HepG2 (cell line): ENCODE data around the gene TAC3.

Source experiments
- EZH2 ChIP-seq: conservative IDR thresholded peaks from 2 replicates; pipeline ENCODE4 v1.6.1; 2012; ENCODE audit warnings: mild to moderate bottlenecking, low read depth, low read length, moderate library complexity
- HOXA7 ChIP-seq: sonication (generic); formaldehyde crosslinking; IDR thresholded peaks from 2 replicates; pipeline ENCODE4 v1.8.1; 2022; ENCODE audit warnings: mild to moderate bottlenecking, missing genetic modification reagents, moderate library complexity
- JDP2 ChIP-seq: sonication (generic); formaldehyde crosslinking; IDR thresholded peaks from 2 replicates; pipeline ENCODE4 v1.8.1; 2022; ENCODE audit warnings: missing genetic modification reagents, borderline replicate concordance
- MAFG ChIP-seq: sonication (generic); formaldehyde crosslinking; IDR thresholded peaks from 2 replicates; pipeline ENCODE4 v1.5.1; 2020; ENCODE audit warnings: mild to moderate bottlenecking, missing genetic modification reagents
- PAX8 ChIP-seq: sonication (generic); formaldehyde crosslinking; IDR thresholded peaks from 2 replicates; pipeline ENCODE4 v1.8.0; 2022; ENCODE audit warnings: mild to moderate bottlenecking, missing genetic modification reagents, borderline replicate concordance
- SP1 ChIP-seq, 2 experiments: fragments of 450-650 bp in 1 of 2; sonication (generic) in 1 of 2; formaldehyde crosslinking in 1 of 2; IDR thresholded peaks; 2 replicates each; pipeline versions ENCODE4 v1.4.0 to v1.6.1; 2016 to 2020; ENCODE audit warnings: missing genetic modification reagents in 1 of 2
- SRSF4 ChIP-seq: fragments of 200-400 bp; formaldehyde crosslinking; IDR thresholded peaks from one replicate; pipeline ENCODE4 v1.6.1; 2018; ENCODE audit warnings: mild to moderate bottlenecking, low read depth, low read length, moderate library complexity; ENCODE audit not compliant: poor library complexity, severe bottlenecking
- ZBTB8A ChIP-seq: sonication (generic); formaldehyde crosslinking; IDR thresholded peaks from 2 replicates; pipeline ENCODE4 v1.4.0; 2020; ENCODE audit warnings: mild to moderate bottlenecking, low read depth, missing genetic modification reagents, borderline replicate concordance
- ZNF205 ChIP-seq: IDR thresholded peaks from 2 replicates; pipeline ENCODE4 v1.6.1; 2018; ENCODE audit warnings: missing biosample characterization, missing genetic modification reagents
- ZNF644 ChIP-seq: IDR thresholded peaks from 2 replicates; pipeline ENCODE4 v1.6.1; 2016; ENCODE audit warnings: low read depth

DNA sequence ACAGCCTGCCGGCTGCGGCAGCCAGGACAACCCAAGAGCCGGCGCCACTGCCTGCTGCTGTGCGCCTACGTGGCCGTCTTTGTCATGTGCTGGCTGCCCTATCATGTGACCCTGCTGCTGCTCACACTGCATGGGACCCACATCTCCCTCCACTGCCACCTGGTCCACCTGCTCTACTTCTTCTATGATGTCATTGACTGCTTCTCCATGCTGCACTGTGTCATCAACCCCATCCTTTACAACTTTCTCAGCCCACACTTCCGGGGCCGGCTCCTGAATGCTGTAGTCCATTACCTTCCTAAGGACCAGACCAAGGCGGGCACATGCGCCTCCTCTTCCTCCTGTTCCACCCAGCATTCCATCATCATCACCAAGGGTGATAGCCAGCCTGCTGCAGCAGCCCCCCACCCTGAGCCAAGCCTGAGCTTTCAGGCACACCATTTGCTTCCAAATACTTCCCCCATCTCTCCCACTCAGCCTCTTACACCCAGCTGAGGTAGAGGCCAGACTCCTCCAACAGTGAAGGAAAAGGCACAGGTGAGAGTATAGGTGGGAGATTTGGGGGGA, 20.3 kb downstream of the TAC3 start:
- TF ChIP-seq SRSF4 (no peak), JDP2 (CRISPR knock-in tag) (no peak), PAX8 (CRISPR knock-in tag) (no peak), SP1 (IDR thresholded peaks at IDR 0.05) (no peak), SP1 (CRISPR knock-in tag; IDR thresholded peaks at IDR 0.05) (no peak), ZBTB8A (no peak), MAFG (CRISPR knock-in tag) (no peak), HOXA7 (CRISPR knock-in tag) (no peak), ZNF644 (CRISPR knock-in tag) (no peak), EZH2 (no peak), ZNF205 (CRISPR knock-in tag) (no peak)
